ENCODE results near the gene GTF3C4.

DNA sequence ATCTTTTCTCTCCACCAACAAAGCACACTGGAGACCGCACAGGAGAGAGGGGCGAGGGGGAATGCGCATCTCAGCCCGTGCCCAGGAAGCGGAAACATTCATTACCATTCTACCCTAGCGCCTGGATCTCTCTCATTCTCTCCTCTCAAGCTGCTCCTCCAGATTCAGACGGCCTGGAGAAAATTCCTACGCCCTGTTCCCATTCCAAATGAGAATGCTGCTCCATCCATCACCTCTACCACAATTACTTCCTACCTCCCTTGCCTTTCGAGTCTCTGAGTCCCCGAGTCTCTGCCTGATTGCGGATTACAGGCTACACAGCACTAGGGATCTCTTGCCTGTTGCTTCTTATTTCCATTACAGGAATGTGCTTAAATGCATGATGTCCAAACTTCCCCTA lies 7.1 kb upstream of the GTF3C4 start:
- TF ChIP-seq, protein P1, sequence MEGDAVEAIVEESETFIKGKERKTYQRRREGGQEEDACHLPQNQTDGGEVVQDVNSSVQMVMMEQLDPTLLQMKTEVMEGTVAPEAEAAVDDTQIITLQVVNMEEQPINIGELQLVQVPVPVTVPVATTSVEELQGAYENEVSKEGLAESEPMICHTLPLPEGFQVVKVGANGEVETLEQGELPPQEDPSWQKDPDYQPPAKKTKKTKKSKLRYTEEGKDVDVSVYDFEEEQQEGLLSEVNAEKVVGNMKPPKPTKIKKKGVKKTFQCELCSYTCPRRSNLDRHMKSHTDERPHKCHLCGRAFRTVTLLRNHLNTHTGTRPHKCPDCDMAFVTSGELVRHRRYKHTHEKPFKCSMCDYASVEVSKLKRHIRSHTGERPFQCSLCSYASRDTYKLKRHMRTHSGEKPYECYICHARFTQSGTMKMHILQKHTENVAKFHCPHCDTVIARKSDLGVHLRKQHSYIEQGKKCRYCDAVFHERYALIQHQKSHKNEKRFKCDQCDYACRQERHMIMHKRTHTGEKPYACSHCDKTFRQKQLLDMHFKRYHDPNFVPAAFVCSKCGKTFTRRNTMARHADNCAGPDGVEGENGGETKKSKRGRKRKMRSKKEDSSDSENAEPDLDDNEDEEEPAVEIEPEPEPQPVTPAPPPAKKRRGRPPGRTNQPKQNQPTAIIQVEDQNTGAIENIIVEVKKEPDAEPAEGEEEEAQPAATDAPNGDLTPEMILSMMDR (IDR thresholded peaks at IDR 0.05; ENCODE audit: low read length), result no peak
- no peak for TF ChIP-seq EZH2 (IDR thresholded peaks at IDR 0.05; ENCODE audit: borderline replicate concordance, low read length)

All from OCI-LY1 (cell line).